Epidermal melanocyte (primary cell): Measurements from ENCODE around the gene SSH2.
A peak's percentile ranks its signal among the peaks of the same experiment; 100 is the strongest.

Experiments used
- DNase-seq: peaks from one replicate; pipeline ENCODE4 v3.0.0; 2011; ENCODE audit warnings: low spot score; ENCODE audit not compliant: insufficient read length

The SSH2 gene

DNA sequence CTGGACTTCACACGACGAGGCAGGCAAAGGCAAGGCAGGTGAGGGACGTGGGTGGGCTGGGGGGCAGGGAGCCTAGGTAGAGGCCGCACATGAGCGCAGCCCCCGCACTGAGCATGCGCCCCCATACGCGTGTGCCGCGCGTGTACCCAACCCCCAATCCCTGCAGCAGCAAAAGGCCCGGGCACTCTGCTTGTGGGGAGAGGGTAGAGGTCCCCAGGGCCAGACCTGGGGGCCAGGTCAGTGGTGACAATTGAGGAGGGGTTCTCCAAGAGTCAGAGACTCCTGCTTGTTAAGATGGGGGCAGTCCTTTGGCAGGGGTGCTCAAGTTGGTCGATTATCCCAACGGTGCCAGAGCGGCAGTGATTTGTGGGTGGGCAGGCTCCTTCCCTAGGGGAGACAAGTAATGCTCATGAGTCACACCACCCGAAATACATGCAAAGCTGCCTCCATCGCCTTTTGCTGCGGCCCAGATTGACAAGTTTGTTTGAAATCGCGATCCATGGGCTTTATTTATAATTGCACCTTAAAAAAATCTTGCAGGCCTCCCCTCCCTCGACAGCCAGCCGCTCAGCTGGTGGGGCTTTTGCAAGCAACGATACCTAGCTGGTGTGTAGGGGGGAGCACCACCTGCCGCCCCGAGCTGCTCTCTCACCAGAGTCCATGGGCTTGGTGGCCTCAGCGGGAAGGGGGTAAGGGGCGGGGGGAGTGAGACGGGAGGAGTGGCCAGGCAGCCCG, 339.4 kb downstream of the SSH2 start:
- no peak for DNase-seq

DNA sequence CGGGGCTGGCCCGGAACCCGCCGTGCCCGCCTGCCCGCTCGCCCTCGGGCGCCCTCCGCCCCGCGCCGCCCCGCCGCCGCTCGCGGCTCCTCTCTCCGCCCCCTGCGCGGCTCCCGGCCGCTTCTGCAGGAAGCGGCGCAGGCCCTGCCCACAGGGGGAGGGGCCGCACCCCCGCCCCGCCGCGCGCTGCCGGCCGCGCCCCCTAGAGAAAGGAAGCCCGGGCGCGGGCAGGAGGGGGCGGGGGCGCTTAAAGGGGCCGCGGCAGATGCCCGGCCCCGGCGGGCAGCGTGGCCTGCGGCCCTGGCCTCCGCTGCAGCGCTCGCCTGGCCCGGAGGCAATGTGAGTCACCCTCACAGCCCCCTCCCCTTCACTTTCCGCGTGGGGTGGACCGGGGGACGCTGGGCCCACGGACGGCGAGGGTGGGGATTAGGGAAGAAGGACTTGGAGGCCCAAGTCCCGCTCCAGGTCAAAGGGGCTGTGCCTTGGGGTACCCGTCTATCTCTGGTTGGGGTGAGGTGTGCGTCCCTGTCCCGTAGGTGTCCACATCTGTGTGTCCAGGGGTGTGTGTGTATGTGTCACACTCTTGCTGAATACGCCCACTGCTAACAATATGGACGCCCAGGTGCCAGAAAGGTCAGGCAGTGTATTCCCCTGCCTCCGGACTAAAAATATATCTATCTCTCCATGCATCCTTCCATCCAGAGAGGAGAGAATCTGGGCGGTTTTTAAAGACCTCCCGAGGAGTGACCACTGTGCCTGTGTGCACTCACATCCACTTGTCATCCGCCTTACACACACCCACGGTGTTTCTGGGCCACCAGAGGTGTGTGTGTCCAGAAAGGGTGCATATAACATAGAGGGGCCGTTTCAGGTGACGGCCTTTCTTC, 340.3 kb downstream of the SSH2 start, which contains the start of gene GIT1:
Gene GIT1, minus strand, starts transcription at position 125 of the 887 bp plus-strand sequence. CDS start 270 bp downstream, outside the sequence.
- peak; percentile 96 for DNase-seq

DNA sequence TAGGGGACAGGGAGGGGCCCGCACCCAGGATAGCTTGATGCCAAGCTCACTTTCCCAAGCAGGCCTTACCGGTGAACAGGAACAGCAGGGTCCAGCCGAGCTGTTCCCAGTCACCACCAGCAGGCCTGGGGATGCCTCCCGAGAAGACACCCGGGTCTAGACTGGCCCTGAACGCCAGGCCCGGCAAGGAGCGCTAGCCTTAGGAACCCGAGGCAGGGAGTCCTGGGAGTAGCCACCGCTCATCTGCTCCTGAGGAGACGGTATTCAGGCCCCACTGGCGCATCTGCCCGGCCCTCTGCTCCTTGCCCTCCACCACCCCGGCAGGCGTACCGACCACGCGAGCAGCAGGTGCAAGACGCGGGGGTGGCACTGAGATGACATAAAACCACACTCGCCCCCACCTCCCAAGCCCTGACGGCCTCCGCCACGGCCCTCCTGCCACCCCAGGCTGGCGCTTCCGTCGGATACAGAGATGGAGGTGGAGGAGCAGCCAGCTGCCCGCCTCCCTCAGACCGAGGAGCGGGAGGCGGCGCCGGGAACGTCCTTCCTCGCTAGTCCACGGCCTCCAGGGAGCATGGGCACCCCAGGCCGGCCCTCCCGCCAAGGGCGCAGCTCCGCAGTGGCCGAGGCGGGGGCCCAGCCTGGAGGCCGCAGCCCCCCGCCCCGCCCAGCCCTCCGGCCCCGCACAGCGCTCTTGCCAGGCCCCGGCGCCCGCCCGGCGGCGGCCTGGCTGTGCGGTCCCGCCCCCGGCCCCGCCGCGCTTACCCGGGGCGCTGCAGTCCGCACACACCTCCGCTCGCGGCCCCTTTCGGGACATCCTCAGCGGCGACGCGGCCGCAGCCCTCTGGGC, 341.2 kb downstream of the SSH2 start:
- no peak for DNase-seq

DNA sequence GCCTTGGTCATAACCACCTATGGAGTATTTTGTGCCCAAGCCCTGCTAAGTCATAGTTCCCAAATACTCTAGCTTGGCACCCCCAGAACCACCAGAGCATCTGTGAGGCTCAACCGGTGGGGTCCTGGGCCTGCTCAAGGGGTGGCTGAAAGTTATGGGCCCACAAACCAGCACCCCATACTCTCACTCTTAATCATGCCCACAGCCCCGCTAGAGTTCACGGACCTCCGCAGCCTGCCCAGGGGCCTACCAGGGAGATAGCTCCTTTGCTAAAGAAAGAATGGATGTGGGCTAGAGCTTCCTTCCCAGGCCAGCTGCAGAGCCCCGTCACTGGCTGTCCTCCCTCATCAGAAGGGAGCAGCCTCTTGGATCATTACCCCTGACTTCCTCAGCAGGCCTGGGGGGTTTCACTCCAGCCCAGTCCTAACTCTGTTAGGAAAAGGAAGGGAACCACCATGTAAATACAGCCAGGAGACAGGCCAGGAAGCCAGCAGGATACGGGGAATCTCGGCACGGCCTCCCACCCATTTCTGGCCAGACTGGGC, 341.9 kb downstream of the SSH2 start:
- no peak for DNase-seq

DNA sequence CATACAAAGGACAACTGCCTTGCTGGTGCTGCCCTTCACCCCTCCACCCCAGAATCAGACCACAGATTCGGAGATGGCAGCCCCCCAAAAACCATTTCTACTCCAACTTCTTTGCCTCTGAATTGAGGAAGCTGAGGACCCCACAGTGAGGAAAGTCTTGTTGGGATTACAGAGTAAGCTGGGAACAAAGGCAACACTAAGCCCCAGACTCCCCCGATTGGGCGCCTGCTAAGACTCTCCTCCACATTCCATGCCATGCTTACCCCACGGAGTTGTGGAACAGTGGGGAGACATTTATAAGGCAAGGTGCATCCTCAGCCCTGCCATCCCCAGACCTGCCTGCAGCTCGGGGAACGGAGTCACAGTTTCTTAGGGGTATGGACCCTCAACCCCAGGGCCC, 342.4 kb downstream of the SSH2 start:
- no peak for DNase-seq

DNA sequence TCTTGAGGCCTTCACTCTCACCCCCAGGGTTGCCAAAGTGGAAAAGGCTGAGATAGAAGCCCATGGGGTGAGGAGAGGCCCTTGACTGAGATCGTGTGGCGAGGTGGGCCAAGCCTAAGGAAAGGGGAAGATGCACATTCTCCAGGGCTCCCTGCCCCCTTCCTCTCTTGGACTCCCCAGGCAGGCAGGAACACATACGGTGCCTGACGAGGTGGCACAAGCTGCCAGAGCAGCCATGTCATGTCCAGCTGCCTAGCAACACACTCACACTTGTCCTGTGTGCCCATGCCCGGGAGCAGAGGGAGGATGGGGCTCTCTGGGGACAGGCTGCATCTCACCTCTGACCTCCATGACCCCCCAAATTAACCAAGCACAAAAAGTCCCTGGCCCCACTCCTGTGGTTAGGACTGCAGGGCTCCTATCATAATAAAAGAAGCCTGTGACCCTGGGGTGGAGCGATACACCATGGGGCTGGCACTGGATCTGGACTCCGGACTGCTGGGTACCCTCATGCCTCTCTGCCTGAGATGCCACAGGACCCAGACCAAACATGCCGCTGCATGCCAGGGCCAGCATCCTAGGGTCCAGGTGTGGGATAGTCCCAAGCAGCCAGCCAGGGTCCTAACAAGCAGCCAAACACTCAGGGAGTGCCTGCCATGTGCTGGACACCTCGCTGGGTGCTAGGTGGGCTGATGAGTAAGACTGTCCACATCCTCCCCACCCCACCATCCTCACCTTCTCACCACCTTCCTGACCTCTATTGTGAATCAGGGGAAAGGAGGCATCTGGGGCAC, 343.2 kb downstream of the SSH2 start:
- DNase-seq = no peak

DNA sequence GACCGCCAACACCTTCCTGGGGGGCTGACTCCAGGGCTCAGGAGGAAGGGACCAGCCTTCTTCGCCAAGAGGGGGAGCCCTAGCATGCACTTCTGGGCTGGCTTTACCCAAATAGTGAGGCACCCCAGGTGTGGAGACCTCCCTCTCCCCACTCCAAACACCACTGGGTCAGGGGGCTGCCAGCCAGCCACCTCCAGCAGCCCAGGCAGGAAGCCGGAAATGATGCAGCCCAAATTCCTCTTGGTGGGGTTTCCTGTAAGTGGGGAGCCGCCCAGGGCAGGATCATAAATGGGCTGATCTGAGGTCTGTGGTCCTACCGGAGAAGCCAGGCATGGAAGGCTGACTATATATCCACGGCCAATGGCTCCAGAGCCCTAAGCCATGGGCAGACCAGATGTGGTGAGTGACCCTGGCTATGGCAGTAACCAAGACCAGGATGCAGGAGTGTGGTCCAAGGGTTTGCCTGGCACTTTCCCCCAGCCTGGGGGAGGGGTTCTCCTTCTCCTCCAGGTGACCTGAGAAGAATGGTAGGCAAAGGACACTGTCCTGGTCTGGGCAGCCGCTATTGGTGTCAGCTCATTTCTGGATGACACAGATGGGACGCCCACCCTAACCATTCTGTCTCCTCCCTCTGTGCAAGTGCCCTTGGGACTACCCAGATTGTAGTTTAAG, 344.8 kb downstream of the SSH2 start:
- no peak for DNase-seq

DNA sequence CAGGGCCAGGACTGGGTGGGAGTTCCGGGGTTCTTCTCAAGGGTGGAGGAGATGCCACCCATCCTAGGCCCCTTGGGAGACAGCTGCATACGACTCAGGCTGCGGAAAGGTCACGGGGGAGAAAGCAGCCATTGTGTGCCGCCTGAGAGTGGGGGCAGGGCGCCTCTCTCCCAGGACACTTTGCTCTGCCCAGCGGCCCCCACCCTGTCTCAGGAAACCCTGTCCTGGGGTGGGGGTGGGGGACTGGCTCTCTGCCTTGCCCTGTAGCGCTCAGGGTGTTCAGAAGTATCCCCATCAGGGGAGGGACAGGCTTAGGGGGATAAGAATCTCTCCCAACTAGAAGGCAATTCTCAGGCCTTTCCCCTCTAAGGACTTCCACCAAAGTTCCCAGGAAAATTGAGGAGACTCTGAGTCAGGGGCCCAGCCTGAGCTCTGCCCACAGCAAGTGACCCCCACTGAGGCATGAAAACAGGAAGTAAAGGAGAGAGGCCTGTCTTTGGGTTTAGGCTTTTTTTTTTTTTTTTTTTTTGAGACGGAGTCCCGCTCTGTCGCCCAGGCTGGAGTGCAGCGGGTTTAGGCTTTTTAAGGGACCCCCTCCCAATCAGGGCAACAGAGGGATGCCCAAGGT, 345.5 kb downstream of the SSH2 start:
- DNase-seq = no peak

DNA sequence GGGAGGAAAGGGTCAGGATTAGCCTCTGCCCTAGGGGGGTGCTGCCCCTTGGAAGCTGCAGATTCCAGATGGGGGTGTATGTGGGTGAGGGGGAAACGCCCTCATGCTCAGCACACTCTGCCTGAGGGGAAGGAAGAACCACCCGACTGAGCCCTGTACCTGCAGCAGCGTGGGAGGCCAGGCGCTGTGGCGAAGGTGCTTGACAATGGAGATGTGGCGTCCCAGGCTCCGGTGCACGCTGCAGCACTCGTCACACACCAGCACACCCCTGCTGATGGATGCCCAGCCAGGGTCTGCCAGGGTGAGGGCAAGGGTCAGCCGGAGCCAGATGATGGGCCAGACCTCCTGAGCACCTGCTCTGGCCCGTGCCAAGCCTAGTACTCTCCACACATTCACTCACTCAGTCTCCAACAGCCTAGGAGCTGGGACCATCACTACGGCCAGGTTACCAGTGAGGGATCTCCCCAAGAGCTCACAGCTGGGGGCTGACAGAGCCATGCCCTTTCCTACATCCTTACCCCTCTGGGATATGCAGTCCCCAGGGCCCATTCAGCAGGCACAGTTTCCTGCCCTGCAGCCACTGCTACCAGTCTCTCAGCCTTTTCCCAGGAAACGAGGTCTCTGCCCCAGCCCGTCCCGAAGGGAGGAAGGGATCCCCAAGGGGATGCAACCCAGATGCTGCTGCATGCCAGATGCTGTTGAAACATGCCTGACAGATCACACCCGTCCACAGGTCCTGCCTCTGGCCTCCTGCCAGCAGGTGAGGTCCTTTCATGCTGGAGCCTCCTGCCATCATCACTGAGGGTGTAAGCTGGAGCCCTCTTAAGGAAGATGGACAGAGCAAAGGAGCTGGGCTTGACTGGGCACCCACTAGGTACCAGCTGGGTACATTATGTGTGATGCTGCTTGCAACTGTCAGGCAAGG, 346.4 kb downstream of the SSH2 start:
- no peak for DNase-seq

DNA sequence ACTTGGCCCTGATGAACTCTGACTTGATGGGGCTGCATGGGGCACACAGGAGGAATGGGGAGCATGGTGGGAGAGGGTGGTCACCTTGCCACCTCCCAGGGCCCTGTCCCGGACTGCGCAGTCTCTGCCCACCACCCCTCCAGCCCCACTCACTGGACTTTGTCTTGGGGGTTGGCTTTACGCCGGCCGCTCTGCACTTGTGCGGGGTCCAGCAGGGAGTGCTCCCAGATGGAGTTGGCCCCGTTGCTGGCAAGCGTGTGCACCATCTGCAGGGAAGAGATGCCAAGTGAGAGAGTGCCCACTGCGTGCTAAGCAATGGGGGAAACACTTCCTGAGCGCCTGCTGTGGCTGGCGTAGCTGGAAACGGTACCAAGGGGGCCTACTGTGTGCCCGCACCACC, 347.3 kb downstream of the SSH2 start:
- DNase-seq = no peak

DNA sequence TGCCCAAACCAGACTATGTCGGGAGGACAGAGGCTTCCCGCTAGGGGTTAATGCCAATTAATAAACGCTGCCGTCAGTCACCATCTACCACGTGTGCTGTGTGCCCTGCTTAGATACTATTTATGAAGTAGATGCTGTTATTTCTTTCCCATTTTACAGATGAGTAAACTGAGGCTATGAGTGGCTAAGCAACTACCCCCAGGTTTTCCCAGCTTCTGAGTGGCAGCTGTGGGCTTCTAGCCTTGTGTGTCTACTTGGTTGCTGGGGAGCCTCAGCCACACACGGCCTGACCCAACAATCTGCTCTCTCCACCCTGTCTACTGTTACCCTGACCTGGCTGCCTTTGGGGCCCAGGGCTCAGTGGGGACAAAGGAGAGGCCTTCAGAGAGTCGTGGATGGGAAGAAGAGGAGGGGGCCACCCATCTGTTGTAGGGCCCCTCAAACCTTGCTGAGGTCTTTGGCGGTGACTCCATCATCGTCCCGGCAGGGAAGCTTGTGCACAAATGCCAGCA, 347.7 kb downstream of the SSH2 start:
- no peak for DNase-seq

DNA sequence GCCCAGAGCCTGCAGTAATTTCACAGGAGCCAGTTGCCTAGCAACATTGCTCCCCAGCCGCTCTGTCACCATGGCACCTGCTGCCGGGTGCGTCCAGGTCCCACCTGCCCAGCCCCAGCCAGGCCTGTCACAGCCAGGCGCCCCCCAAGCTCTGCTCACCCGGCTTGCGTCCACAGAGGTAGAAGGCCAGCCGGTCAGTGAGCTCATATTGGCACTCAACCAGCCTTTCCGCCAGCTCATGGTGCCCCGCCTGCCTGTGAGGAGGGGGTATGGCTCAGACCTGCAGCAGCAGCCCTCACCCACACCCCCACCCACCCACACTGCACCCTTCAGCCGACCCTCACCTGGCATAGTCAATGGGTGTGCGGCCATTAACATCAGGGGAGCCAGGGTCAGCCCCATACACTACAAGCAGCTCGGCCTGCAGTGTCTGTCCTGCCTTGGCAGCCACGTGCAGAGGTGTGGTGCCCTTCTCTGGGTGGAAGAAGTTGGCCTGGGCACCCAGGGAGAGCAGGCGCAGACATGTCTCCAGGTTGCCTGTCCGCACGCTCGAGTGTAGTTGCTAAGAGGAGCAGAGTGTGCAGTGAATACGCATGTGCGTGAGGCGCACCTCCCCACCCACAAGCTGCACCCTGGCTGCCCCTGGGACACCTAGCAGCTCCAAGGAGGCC, 348.3 kb downstream of the SSH2 start:
- no peak for DNase-seq

DNA sequence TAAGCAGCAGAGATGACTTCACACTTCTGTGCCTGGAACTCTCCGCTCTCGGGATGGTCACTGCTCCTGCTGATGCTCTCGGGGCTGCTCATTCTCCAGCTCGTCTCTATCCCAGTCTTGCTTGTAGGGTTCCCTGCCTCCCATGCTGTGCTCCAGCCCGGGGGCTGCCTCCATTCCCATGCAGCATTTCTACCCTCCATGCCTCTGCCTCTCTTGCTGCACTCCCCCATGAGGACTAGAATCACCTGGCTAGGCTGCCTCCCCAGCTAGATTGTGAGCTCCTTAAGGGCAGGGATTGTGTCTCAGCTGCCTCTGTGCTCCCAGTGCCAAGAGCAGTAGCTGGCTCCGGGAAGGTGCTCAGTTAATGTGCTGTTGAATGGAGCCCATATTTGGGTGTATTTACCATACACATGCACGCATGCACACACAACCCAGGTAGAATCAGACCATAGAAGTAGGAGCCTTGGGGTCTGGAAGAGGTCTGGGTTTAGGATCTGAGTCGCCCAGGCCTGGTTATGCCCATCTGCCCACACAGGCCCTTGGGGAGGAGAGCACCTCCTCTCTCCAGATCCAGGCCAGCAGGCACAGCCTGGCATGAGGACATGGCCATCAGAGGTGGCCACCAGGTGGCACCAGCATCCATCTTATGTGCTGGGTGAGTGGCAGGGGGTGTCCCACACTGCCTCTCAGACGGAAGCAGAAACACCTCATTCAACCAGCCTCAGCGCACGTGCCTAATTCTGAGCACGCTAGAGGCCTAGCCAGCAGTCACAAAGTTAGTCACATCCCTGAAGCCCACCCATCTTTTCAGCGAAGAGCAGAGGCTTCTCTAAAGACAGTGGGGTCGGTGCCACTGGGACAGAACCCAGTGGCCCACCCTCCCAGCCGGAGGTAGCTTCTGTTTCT, 349.9 kb downstream of the SSH2 start:
- peak; percentile 95 for DNase-seq

DNA sequence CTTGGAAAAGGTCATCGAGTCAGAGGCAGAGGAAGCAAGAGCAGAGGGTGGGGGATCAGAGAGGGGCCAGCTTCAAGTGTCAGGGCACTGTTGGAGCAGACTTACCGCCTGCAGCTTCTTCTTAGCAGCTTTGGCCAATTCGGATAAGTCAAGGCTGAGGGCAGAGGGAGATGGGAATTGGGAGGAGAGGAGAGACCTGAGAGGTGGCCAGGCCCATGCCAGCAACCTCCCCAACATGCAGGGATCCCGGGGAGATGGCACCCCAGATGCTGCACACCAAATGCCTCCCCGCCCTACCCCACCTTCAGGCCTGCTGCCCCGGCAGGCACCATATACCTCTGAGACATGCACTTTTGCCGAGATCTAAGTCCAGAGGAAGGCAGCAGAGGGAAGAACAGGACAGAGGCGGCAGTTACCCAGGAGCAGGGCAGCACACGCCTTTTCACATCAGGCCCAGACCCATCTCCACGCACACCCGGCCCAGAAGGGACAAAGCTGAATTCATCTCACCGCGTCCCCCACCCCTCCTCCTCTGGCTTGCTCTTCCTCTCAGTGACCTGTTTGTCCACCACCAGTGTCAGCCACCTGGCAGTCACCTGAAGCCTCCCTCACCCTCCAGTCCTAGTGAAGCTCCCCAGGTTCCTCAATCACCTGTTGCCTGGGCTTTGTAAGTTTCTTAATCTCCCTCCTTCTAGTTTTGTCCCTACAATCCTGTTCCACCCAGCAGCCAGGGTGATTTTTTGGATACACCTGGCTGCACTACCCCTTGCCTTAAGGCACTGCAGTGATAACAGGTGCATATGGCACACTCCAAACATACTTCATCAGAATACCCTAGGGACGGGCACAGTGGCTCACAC, 351.2 kb downstream of the SSH2 start:
- no peak for DNase-seq

DNA sequence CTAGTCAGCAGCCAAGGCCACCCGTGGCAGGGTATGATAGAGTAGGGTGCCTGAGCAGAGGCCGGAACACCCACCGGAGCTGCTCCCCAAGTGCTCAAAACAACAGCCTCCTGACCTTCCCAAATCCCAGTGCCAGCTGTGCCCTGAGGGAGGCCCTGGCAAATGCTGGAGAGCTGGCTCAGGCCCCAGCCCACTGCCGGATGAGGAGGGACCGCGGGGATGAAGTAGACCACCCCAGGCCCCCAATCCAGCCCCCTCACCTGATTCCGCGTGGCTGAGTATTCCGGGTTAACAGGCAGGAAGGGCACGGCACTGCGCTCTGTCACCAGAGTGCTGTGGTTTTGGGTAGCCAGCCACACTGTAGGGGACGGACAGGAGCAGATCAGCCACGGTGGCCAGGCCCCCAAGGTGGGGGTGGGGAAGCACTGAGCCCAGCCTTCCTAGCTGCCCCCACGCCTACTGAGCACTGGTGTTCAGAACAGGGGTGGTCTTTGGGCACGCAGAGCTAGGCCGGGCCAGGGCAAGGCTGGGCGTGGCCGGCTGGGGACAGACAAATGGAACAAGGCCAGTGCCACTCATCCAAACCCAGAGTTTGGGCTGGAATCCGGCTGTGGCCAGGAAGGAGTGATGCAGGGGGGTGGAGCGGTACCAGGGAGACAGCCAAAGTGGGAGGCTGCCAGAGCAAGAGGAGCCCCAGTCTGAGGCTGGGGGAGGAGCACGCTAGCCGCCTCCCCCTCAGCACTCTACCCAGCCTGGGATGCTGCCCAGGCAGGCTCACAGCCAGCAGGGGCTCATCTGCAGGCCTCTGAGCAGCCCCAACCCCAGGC, 352.4 kb downstream of the SSH2 start:
- DNase-seq = no peak
